ENCODE measurements around the gene CANT1.
"Not testable (repeated sequence)": the region's sequence is repeated elsewhere in the genome, so short reads cannot be mapped to it uniquely, and the experiment has no call there.

The CANT1 gene

DNA sequence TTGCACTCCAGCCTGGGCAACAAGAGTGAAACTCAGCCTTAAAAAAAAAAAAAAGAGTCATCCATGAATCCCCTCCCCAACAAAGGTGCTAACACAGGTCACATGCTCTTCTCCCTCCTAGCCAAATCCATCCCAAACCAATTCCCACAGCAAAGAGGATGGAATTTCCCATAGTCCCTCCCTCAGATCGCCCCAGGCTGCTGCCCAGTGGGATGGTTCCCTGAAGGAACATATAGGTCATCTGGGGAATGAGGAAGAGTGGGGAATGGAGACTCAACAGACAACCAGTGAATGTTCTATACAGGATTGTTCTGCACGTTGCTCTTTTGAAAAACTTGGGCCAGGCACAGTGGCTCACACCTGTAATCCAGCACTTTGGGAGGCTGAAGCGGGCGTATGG lies 48.0 kb downstream of the CANT1 start:
- DNase-seq (ENCODE audit: low read depth, low spot score), result no peak

DNA sequence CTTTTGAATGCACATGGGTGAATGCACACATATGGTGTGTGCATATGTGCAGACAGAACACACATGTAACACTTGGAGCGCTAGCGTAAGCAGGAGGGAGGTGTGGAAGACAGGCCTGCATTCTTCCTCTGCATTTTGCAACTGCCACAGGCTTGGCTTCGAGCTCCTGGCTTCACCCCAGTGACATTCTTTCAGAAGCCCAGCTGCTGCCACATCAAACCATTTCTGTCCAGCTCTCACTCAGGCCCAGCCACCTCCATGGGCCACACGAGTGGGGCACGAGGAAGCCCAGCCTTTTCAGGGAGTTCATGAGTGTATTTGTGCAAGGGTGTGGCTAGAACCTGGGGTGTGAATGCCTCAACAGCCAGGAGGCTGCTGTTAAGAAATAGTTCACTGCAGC lies 48.6 kb downstream of the CANT1 start:
- DNase-seq (ENCODE audit: low read depth, low spot score), result no peak

DNA sequence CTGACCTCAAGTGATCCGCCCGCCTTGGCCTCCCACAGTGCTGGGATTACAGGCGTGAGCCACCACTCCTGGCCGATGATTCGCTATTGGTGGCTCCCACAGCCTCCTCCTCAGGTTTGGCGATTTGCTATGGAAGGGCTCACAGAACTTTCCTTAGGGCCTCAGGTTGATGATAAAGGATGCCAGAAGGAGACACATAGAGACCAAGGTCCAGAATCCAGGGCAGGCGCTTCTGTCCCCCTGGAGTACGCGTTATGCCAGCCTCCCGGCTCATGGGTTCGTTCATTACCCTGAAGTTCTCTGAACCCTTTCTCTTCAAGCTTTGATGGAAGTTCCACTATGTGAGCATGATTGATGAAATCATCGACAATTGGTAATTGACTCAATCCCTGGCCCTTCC lies 49.8 kb downstream of the CANT1 start:
- DNase-seq (ENCODE audit: low read depth, low spot score), result no peak

DNA sequence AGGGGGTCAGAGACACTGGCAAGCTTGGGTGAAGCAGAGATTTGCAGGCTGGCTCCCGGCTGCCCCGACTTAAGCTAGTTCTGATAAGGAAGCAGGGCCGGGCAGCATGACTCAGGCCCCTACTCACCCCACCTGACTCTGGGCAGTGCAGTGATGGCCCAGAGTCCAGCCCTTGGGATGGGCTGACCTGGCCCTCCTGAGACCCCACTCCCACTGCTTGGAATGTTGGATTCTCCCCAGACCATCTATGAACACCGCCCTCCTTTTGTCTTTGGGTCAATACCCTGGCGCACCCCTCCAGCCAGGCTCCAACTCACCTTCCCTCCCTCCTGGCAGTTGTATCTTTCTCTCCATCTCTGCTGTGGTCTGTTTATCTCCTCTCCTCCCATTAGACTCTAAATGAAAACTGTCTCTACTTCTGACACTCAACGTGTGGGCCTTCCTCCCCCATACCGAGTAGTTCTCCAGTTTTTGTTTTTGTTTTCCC lies 50.9 kb downstream of the CANT1 start:
- DNase-seq (ENCODE audit: low read depth, low spot score), result no peak

DNA sequence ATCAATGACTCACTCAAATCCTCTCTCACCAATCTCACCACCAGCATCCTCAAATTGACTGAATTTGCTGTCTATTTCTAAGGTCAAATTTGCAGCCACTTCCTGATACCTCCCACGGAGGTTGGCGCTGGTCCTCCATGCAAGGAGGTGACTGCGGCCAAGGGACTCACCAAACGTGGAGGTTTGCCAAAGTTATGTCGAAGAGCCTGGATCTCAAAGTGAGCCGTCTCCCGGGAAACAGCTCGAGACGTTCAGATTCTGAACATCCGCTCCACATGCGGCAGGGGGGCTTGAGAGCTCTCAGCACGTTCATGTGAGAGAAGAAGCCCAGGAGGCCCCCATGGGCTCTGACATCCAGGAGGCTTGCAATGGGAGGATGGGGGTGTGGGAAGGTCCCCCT lies 52.4 kb downstream of the CANT1 start:
- DNase-seq (ENCODE audit: low read depth, low spot score), result no peak

DNA sequence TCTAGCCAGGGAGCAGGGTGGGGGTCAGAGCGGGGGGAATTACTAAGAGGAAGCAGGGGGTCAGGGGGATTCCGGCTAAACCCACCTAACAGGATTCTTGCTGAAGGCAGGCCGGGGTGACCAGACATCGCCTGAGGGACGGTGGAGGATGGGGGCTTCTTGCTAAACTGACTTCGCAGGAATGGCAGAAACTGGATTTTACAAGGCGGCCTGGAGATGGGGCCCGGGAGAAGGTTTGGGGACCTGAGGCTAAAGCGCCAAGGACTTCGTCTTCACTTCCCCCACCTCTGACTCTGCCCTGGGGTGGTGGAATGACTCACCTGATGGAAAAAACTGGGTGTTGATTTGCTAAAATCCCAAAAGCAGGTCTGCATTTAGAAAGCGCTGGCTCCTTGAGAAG lies 53.3 kb downstream of the CANT1 start:
- no peak for DNase-seq (ENCODE audit: low read depth, low spot score)

DNA sequence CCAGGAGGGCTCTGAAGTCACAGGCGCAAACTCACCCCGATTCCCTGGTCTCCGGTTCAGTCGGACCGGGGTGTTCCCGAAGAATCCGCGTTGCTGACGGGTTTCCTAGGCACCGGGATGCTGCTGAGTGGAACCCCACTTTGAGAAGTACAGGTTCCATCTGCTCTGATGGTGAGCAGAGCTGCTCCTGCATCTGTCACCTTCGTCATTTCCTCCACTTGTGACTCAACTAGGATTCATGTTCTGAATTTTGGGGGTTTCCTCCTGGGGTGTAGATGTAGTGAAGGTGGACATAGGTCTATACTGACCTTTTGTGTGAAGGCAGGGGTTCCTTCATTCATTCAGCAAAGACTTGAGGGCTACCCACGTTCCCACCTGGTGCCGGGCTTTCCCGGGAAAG lies 54.9 kb downstream of the CANT1 start:
- no peak for DNase-seq (ENCODE audit: low read depth, low spot score)

DNA sequence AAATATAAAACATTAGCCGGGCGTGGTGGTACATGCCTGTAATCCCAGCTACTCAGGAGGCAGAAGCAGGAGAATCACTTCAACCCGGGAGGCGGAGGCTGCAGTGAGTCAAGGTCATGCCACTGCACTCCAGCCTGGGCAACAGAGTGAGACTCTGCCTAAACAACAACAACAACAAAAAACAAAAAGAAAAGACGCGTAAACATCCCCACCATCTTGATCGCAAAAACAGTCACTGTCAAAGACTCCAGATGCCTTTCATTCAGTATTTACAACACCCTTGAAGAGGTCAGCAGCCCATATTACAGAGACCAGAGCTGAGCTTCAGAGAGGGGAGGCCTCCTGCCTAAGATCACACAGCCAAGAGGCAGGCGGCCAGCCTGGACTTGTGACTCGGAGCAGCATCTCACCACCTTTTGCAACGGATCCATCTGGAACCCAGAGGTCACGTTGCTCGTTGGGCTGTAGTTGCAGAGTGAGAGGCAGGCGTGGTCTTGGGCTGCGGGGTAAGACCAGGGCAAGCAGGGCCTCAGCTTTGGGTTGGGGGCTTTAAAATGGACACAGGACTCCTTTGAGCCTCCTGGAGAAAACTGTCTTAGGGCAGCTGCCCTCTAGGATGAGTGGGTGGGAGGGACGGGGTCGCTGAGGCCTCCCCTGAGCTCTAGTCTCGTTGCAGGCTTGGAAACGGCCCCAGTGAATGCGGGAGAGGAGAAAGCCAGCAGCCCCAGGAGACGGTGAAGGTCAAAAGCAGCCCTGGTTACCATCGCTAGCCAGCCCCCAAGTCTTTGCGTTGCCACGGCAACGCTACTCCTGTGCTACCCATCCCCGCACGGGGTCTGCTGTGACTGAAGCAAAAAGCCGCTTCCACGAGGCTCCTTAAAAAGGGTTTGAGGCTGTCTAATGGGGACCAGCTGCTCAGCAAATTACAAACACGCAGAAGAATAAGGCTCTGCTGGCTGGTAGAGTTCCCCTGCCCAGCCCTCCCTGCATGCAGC lies 55.9 kb downstream of the CANT1 start:
- DNase-seq (ENCODE audit: low read depth, low spot score), result no peak

DNA sequence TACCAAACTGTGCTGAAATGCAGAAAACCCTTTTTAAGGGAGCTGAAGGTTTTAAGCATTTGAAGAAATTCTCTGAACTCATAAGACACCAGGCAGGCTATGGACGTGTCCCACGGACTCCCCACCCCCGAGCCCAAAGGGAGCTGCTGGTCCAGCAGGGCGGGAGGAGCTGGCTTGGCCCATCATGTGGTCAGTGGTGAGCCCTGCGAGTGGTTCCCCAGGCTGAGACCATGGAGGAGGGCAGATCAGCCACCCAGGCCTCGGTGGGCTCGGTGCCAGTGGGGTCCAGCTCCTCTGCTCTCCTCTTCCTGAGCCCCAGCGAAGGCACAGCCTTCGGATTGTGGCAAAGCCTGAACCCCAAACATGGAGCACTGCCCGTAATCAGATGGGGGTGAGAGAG lies 56.9 kb downstream of the CANT1 start:
- DNase-seq (ENCODE audit: low read depth, low spot score), result no peak

DNA sequence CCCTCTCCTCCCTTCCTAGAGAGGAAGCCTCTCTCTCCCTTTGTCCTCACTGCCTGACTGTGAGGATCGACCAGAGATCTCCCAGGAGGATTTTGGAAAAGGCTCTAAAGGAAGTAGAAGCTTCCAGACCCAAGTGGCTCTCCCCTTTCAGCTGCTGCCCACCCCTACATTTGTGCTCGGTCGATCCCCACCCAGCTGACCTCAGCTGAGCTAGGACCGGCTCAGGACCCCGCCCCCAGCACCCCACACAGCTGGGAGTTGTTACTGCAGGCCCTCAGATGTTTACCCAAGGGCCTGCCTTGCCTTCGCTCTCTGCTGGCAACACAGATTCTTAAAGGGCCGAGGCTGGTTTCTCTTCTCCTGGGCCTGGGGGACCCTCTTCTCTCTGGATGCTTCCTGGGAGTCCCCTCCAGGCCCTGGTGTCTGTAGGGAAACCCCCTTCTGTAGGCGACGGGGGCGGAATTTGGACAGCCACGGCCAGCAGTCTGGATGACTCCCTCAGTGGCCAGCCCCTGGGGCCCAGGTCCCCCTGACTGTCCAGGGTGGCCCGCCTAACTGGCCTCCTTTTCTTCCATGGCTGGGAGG lies 57.5 kb downstream of the CANT1 start:
- no peak for DNase-seq (ENCODE audit: low read depth, low spot score)

DNA sequence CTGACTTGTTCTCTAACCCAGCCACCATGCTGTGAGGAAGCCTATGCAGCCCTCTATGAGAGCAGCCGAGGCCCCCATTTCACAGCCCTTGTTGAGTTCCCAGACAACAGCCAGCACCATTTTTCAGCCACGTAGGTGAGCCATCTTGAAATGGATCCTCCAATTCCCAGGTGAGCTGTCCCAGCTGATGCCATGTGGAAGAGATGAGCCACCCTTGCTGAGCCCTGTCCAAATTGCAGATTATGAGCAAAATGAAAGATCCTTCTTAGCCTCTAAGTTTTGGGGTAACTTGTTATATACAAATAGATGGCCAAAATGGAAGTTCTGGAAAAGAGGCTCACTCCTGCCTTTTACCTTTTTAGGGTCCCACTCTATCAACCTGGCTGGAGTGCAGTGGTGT lies 58.7 kb downstream of the CANT1 start:
- no peak for DNase-seq (ENCODE audit: low read depth, low spot score)

DNA sequence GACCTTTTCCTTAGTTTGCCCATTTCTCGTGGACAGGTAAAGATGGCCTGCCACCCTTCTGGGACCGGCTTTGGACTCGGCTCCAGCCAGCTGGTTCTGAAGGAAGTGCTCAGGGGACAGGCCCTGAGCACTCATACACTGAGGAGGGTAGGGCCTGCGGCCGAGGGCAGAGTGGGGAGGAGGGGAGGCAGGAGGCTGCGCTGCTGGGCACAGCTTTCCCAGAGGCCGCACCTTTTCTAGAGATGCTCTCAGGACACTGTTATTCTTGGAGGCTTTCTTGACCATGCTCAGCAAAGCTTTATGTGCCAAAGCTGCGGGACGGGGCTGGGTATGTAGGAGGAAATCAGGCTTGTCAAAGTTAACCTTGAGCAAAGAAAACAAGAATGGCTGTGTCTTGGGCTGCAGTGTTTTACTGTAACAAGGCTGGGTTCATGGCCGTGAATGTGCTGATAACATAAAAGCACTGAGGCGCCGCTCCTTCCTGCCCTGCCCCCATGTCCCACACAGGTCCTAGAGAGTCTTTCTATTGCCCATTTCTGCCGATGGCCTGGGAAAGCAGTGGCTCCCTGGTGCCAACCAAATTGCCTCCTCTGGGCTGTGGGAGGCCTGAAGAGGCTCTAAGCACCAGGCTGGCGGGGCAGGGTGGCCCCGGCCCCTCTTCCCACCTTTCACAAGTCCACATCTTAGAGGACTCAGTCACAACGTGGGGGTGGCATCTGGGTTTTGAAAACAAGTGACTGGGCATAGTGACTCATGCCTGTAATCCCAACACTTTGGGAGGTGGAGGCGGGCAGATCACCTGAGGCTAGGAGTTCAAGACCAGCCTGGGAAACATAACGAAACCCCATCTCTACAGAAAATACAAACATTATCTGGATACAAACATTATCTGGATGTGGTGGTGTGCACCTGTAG lies 62.1 kb downstream of the CANT1 start:
- DNase-seq (ENCODE audit: low read depth, low spot score), result no peak

DNA sequence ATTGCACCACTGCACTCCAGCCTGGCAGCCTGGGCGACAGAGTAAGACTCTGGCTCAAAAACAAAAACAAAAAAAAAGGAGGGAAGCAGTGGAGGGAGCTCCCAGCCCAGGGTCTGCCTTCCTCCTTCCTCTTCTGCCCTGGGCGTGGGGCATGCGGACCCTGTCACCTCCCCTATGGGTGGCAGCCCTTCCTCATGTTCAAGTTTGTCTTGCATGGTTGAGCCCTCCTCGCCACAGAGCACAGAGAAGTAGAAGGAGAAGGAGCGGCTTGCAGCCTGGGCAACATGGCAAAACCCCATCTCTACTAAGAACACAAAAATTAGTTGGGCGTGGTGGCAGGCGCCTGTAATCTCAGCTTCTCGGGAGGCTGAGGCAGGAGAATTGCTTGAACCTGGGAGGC lies 62.9 kb downstream of the CANT1 start:
- DNase-seq (ENCODE audit: low read depth, low spot score), result no peak

DNA sequence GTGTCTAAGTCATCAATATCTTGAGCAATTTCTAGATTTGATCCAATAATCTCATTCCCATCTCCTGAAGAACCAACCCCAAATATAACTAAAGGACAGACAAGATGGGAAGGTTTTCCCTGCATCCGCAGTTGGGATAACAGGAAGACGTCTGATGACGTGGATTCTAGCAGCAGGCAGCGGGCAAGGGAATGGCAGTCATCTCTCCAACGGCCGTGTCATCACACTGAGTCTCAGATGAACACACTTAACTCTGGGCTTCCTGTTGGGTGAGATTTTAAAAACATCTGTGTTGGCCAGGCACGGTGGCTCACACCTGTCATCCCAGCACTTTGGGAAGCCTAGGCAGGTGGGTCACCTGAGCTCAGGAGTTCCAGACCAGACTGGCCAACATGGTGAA lies 63.4 kb downstream of the CANT1 start:
- DNase-seq (ENCODE audit: low read depth, low spot score), result no peak

DNA sequence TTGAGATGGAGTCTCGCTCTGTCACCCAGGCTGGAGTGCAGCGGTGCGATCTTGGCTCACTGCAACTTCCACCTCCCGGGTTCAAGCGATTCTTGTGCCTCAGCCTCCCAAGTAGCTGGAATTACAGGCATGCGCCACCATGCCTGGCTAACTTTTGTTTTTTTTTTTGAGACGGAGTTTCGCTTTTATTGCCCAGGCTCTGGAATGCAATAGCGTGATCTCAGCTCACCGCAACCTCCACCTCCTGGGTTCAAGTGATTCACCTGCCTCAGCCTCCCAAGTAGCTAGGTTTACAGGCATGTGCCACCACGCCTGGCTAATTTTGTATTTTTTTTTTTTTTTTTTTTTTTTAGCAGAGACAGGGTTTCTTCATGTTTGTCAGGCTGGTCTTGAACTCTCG lies 64.1 kb downstream of the CANT1 start:
- DNase-seq (ENCODE audit: low read depth, low spot score), result not testable (repeated sequence)

DNA sequence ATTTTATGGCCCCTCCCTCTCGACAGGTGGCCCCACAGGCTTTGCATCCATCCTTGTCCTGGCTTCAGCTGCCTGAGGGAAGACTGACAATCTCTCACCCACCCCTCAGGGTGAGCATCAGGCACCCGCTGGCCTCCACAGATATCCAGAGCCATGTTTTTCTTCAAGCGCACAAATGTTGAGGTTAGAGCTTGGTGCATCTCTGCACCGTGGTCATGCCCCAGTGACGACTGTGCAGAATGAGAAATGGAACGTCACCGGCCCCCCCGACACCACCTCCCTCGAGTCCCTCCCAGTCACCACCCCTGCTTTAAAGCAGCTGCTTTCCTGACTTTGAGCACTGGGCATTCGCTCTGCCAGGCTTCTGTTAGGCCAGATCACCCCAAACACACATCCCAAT lies 64.6 kb downstream of the CANT1 start:
- no peak for DNase-seq (ENCODE audit: low read depth, low spot score)

DNA sequence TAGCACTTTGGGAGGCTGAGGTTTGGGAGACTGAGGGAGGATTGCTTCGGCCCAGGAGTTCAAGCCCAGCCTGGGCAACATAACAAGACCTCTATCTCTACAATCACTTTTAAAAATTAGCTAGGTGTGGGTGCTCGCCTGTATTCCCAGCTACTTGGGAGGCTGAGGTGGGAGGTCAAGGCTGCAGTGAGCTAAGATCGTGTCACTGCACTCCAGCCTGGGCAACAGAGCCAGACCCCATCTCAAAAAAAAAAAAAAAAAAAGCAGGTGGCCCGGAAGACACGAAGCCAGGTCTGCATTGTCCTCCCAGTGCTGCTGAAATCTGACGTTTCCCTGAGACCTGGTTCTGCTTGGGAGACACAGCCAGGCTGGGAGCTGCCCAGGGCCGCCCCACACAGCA lies 65.5 kb downstream of the CANT1 start:
- DNase-seq (ENCODE audit: low read depth, low spot score), result no peak

All from iPS DF 19.7 (cell line).